Activated gamma-delta T cell treated with anti-CD3 and anti-CD28 coated beads, Interleukin-2, amount 50 U/mL, for 16 hours (primary cell): ENCODE data around the gene RELB.

ENCODE experiments used
- DNase-seq: peaks from one replicate; pipeline ENCODE4 v3.0.0-alpha.2; 2020; ENCODE audit warnings: low read depth

The RELB gene

GRCh38 chr19:45021971-45022370, 20.7 kb downstream of the RELB start:
- no peak for DNase-seq

DNA sequence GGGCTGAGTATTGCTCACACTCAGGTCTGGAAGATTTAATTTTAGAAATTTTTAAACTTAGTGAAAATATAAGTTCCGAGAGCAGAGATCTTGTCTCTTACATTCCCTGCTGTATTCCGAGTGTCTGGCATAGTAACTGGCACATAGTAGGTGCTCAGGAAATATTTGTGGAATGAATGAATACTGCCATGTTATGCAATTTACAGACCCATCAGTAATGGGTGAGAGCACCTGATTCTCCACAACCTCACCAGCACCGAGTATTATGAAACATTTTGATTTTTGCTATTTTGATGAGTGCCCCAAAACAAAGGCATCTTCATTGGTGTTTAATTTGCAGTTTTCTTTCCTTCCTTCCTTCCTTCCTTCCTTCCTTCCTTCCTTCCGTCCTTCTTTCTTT, 21.8 kb downstream of the RELB start:
- DNase-seq: no peak

- DNase-seq: no peak
These were observed 24.0 kb downstream of the RELB start for GRCh38 chr19:45025264-45025663.

DNA sequence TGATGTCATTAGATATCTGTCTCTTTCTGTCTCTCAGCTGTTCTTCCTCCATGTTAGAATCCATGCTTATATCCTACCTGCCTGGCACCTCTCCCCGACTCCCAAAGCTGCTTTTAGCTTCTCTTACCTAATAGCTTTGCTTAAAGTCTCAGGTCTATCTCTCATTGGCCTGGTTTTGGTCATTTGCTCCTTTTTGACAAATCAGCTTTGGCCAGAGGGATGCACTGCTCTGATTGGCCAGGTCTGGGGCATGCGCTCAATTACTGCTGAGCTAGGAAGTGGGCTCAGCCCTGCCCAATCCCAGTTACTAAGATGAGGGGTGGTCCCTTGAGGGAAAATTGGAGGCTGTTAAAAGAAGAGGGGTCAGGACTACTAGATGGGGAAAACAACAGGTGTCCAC, 26.1 kb downstream of the RELB start:
- DNase-seq: no peak

DNA sequence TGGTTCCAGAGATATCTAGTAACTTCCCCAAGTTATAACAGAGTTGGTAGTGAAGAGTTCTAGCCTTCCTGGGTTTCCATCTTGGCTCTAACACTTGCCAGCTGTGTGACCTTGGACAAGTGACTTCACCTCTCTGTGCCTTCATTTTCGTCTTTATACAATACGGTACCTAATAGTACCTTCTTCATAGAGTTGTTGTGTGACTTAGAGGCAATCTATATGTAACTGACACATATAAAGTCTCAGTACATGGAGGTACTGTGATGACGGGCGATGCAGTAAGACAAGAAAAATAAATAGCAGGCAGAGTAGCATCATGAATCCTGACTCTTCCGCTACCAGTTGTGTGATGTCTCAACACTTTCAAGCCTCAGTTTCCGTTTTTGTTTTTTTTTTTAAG, 29.6 kb downstream of the RELB start:
- DNase-seq: no peak

DNA sequence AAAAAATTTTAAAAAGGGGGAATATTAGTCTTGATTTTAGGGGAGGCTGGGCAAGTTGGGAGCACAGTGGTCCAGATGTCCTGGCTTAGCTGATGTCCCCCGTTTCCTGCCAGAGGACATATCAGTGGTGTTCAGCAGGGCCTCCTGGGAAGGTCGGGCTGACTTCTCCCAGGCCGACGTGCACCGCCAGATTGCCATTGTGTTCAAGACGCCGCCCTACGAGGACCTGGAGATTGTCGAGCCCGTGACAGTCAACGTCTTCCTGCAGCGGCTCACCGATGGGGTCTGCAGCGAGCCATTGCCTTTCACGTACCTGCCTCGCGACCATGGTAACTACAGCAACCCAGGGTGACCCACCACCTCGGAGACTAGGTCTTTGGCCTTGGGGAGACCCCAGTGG, 31.2 kb downstream of the RELB start:
- DNase-seq: no peak

DNA sequence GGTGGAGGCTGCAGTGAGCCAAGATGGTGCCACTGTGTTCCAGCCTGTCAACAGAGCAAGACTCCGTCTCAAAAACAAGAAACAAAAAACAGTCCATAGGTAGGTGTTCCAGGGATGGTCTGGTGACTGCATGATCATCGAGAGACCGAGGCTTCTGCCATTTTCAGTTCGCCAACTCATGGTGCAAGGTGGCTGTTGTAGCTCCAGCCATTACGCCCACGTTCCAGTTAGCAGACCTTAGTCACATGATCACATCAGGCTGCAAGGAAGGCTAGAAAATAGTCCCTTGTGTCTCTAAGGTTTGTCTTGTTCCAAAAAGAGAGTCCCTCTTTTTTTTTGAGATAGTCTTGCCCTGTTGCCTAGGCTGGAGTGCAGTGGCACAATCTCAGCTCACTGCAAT, 34.5 kb downstream of the RELB start:
- no peak for DNase-seq

DNA sequence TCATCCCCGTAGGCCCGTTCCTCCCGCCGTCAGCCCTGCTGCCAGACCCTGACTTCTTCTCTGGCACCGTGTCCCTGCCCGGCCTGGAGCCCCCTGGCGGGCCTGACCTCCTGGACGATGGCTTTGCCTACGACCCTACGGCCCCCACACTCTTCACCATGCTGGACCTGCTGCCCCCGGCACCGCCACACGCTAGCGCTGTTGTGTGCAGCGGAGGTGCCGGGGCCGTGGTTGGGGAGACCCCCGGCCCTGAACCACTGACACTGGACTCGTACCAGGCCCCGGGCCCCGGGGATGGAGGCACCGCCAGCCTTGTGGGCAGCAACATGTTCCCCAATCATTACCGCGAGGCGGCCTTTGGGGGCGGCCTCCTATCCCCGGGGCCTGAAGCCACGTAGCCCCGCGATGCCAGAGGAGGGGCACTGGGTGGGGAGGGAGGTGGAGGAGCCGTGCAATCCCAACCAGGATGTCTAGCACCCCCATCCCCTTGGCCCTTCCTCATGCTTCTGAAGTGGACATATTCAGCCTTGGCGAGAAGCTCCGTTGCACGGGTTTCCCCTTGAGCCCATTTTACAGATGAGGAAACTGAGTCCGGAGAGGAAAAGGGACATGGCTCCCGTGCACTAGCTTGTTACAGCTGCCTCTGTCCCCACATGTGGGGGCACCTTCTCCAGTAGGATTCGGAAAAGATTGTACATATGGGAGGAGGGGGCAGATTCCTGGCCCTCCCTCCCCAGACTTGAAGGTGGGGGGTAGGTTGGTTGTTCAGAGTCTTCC, 36.3 kb downstream of the RELB start:
- no peak for DNase-seq

DNA sequence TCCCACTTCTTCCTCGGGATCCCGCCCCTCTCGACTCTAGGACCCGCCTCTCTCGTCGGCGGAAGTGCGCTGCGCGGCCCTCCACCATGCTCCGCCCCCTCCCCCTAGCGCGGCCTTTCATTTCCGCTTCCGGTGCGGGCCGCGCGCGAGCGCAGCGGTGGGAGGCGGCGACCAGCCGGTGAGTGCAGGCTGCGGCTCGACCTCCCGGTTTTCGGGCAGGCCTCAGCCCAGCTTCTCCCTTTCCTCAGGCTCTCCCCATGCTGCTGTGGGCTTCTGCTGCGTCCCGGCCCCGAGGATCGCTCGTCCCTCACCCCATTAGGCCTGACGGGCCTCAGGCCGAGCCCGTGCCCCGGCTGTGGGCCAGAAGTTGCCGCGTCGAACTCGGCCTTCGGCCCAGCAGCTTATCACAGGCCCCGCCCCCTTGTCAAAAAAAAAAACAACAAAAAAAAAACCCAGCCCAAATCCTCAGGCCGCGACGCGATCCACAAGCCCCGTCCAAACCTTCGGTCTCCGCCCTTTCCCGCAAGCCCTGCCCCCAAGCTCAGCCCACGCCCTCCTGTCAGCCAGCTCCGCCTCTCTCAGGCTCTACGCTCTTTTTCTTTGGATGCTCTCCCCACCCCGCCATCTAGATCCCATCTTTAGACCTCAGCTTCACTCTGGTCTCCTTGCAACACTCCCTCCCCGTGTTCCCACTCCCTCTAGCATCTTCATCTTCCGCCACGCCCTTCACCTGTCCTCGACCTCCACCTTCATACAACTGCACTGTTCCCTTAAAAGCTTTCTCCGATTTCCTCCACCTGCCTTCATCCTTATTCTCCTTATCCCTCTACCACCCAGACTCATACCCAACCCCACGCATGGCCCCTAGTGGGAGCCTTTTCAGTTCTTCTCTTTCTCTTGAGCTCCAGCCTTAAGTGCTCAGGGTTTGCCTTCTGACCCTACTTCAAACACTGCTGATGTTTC, 37.9 kb downstream of the RELB start, which contains the start of gene CLASRP:
CLASRP (plus strand) TSS at position 115 of the 963 bp plus-strand sequence. CDS start 1,168 bp downstream, outside the sequence.
- peak; percentile 79 for DNase-seq

DNA sequence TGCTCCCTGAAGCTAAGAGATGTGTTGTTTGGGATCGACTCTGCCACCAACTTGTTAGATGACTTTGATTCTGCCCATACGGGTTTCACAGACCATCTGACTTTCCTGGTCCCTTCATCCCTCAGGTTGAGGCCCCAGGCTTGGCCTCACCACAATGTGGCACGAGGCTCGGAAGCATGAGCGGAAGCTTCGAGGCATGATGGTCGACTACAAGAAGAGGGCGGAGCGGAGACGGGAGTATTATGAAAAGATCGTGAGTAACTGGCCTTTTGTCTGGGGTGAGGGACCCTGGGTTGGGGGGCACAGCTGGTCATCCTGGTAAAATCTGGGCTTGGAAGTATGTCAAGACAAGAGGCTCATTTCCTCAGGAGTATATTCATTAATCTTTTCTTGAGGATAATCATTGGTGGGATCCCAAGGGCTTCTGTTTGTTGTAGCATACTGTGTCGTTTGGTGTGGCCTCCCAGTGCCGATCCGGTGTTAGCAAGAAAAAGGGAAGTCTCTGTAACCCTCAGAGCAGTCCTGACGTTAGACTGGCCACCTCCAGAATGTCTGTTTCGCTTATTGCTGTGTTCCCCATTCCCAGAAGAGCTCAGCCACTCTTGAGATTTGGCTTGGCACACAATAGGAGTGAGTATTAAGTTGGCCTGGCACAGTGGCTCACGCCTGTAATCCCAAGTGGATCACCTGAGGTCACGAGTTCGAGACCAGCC, 39.0 kb downstream of the RELB start:
- no peak for DNase-seq

DNA sequence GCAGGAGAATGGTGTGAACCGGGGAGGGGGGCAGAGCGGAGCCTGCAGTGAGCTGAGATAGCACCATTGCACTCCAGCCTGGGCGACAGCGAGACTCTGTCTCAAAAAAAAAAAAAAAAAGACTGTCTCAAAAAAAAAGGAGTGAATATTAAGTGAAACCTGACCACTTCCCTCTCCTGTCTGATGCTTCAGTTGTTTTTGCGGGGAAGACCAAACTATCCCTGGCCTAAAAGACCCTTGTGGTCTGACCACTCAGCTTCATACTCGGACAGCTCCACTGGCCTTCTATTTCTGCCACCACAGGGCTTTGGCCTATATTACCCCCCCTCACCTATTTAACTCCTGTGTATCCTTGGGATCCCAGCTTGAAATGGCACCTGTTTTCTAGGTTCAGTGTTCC, 39.9 kb downstream of the RELB start:
- no peak for DNase-seq

- no peak for DNase-seq
These were observed 44.5 kb downstream of the RELB start for GRCh38 chr19:45045671-45046353.

DNA sequence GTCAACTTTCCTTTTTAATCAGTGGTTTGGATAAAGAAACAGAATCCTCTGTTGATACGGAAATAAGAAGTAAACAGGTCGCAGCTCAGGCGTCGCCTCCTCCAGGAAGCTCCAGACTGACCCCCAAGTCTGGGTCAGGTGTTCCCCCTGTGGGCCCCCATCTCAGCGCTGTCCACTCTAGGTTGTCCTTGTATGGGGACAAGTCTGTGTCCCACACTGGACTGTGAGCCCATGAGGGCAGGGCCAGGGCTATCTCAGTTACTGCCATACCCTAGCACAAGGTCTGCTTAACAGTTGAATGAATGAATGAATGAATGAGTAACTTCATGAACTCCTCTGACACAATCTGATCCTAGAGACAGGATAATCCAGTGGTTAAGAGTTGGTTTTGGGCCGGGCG, 45.1 kb downstream of the RELB start:
- DNase-seq: no peak

- DNase-seq: no peak
These were observed 46.0 kb downstream of the RELB start for GRCh38 chr19:45047188-45047797.

- DNase-seq: no peak
These were observed 47.9 kb downstream of the RELB start for GRCh38 chr19:45049073-45049736.

GRCh38 chr19:45050036-45050435, 48.8 kb downstream of the RELB start:
- DNase-seq: no peak

DNA sequence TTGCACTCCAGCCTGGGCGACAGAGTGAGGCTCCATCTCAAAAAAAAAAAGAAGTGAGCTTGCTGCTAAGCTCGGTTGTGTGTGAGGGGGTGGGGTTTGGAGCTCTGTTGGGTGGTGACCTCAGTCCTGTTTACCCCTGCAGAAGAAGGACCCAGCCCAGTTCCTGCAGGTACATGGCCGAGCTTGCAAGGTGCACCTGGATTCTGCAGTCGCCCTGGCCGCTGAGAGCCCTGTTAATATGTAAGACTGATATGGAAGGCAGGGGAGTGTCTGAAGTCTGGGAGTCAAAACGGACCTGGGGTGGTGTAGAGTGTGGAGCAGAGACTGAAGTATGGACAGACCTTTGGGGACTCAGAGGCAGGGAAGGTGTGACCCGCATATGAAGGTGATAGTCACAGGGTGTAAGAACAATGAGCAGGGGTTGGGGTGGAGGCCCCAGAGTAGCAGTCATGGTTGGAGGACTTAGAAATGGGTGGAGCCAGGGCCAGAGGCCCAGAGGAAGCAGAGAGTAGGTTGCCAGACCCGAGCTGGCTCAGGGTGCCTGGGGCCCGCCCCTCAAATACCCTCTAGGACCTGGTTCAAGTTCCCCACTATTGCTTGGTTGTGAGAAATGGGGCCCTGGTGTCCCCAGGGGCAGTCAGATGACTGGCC, 50.8 kb downstream of the RELB start:
- no peak for DNase-seq

DNA sequence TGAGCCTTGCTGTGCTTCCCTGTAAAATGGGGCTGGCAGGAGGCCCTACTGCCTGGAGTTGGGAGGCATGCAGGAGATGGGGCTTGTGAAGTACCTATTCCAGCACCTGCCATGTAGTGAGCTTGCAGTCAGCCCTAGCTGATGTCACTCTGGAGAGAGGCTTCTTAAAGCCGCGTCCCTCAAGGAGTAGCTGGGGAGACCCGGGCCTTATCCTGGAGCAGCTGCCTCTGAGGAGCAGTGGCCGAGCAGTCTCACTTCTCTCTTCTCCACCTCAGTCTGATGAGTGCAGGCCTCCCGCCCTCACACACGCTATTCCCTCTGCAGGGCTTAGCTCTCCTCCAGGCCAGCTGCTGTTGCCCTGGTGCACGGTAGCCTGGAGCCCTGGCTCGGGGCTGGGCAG, 55.6 kb downstream of the RELB start:
- no peak for DNase-seq

GRCh38 chr19:45057444-45057843, 56.2 kb downstream of the RELB start:
- DNase-seq: no peak

- no peak for DNase-seq
These were observed 57.4 kb downstream of the RELB start for GRCh38 chr19:45058622-45059159.
